ENCODE measurements around the gene ENTPD1. TPM values are rescaled to one million over a fixed set of nuclear protein-coding genes. Genes with fewer than 3 reads are reported as not detected.

ENTPD1 gene, protein sequence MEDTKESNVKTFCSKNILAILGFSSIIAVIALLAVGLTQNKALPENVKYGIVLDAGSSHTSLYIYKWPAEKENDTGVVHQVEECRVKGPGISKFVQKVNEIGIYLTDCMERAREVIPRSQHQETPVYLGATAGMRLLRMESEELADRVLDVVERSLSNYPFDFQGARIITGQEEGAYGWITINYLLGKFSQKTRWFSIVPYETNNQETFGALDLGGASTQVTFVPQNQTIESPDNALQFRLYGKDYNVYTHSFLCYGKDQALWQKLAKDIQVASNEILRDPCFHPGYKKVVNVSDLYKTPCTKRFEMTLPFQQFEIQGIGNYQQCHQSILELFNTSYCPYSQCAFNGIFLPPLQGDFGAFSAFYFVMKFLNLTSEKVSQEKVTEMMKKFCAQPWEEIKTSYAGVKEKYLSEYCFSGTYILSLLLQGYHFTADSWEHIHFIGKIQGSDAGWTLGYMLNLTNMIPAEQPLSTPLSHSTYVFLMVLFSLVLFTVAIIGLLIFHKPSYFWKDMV
- total RNA-seq (ENCODE audit: low replicate concordance), result 0.46 and 1.6 TPM in 2 replicates

DNA sequence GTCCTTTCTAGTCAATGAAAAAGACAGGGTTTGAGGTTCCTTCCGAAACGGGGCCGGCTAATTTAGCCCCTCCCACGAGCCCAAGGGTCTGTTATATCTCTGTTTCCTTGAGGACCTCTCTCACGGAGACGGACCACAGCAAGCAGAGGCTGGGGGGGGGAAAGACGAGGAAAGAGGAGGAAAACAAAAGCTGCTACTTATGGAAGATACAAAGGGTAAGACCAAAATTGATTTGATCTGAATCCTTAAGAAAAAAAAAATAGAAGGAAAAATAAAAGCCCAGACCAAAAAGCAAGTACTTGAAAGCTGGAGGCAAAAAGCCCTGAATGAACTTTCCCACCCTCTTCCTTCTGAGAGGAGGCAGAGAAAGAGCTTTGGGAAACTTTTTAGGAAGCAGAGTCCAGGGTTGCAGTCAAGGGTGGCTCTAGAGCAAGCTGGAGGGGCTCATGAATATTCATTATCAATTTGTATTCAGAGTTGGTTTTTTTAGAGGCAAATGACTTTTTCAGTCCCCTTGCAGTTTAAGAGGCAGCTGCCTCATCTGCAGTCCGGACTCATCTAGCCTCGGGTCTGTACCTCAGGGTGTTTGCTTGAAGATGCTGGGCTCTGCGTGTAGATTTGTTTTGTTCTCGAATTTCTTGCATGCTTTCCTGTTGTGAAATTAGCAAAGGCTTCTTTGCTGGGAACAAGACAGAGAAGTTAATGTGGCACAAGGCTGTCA lies at the start of gene ENTPD1:
Gene ENTPD1, plus strand, starts transcription at position 123 of the 721 bp plus-strand sequence. Its CDS starts 77 bp downstream, at position 200.
- Histone ChIP-seq H3K36me3 (no peaks in the 10 kb centered on the region), H3K27me3 (peaks cover 8% of the 10 kb centered on the region), H3K27ac (no peak within 1 kb of the TSS), H3K4me1 (peaks cover 8% of the 10 kb centered on the region), H3K79me2 (ENCODE audit: low read depth) (no peaks in the 10 kb centered on the region), H4K20me1 (ENCODE audit: low read depth) (no peaks in the 10 kb centered on the region), H3K9ac (no peak within 1 kb of the TSS), H3F3A (ENCODE audit: low read depth) (no peaks in the 10 kb centered on the region), H3K4me2 (peak within 1 kb of the TSS; percentile 71), H3K9me3 (ENCODE audit: low read depth) (no peaks in the 10 kb centered on the region), H2AFZ (replicated peaks) (peak within 1 kb of the TSS; percentile 74), H3K4me3 (peak within 1 kb of the TSS; percentile 38)
- Mint-ChIP-seq H3K36me3 (no peaks in the 10 kb centered on the region), H3K4me3 (peak within 1 kb of the TSS; percentile 81), H3K27ac (peak within 1 kb of the TSS; percentile 73), H3K27me3 (ENCODE audit: insufficient read depth, low read depth) (peaks cover 11% of the 10 kb centered on the region), H3K9me3 (no peaks in the 10 kb centered on the region), H3K4me1 (peaks cover 21% of the 10 kb centered on the region)
- no peak for TF ChIP-seq EZH2phosphoT487 (IDR thresholded peaks at IDR 0.05)
- TF ChIP-seq, protein P1, sequence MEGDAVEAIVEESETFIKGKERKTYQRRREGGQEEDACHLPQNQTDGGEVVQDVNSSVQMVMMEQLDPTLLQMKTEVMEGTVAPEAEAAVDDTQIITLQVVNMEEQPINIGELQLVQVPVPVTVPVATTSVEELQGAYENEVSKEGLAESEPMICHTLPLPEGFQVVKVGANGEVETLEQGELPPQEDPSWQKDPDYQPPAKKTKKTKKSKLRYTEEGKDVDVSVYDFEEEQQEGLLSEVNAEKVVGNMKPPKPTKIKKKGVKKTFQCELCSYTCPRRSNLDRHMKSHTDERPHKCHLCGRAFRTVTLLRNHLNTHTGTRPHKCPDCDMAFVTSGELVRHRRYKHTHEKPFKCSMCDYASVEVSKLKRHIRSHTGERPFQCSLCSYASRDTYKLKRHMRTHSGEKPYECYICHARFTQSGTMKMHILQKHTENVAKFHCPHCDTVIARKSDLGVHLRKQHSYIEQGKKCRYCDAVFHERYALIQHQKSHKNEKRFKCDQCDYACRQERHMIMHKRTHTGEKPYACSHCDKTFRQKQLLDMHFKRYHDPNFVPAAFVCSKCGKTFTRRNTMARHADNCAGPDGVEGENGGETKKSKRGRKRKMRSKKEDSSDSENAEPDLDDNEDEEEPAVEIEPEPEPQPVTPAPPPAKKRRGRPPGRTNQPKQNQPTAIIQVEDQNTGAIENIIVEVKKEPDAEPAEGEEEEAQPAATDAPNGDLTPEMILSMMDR (IDR thresholded peaks at IDR 0.05), result no peak
- no peak for TF ChIP-seq EZH2 (IDR thresholded peaks at IDR 0.05)
- DNase-seq (ENCODE audit: low spot score), result peak; percentile 15

DNA sequence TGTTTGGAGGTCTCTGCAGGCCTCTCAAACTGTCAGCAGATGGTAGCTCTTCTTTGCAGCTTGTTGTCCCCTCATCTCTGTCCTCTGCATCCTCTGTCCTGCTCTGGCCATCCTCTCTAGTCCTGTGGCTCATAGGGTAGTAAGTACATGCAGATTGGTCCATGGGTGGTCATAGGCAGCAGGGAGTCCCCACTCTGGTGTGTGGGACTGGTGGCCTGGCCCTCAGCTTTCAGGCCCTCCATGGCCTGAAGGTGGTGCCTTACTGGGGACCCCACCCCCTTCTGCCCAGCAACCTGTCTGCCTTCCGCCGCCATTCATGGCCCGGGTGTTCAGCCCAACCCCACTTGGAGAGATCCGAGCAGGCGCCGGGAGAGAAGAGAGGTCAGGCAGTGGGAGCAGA lies 49.4 kb upstream of the ENTPD1 start:
- no peaks in the 10 kb centered on the region for H3K4me1 ChIP-seq
- Mint-ChIP-seq H3K27me3 (ENCODE audit: insufficient read depth, low read depth) (peaks cover 5% of the 10 kb centered on the region), H3K36me3 (no peaks in the 10 kb centered on the region), H3K4me1 (no peaks in the 10 kb centered on the region), H3K4me3 (no peak overlapping the region), H3K9me3 (peaks cover 9% of the 10 kb centered on the region), H3K27ac (no peak overlapping the region)
- DNase-seq (ENCODE audit: low spot score), result no peak
- H3K9ac ChIP-seq, result no peak overlapping the region
- no peak overlapping the region for H3K4me3 ChIP-seq
- H4K20me1 ChIP-seq (ENCODE audit: low read depth), result no peaks in the 10 kb centered on the region
- H2AFZ ChIP-seq (replicated peaks), result no peak overlapping the region
- no peaks in the 10 kb centered on the region for H3K79me2 ChIP-seq (ENCODE audit: low read depth)
- no peaks in the 10 kb centered on the region for H3F3A ChIP-seq (ENCODE audit: low read depth)
- no peak overlapping the region for H3K4me2 ChIP-seq
- H3K27me3 ChIP-seq, result no peaks in the 10 kb centered on the region
- no peak overlapping the region for H3K27ac ChIP-seq
- no peaks in the 10 kb centered on the region for H3K36me3 ChIP-seq
- TF ChIP-seq, protein P1 (IDR thresholded peaks at IDR 0.05), result no peak
- no peak for TF ChIP-seq EZH2 (IDR thresholded peaks at IDR 0.05)
- TF ChIP-seq EZH2phosphoT487 (IDR thresholded peaks at IDR 0.05), result no peak
- H3K9me3 ChIP-seq (ENCODE audit: low read depth), result no peaks in the 10 kb centered on the region

DNA sequence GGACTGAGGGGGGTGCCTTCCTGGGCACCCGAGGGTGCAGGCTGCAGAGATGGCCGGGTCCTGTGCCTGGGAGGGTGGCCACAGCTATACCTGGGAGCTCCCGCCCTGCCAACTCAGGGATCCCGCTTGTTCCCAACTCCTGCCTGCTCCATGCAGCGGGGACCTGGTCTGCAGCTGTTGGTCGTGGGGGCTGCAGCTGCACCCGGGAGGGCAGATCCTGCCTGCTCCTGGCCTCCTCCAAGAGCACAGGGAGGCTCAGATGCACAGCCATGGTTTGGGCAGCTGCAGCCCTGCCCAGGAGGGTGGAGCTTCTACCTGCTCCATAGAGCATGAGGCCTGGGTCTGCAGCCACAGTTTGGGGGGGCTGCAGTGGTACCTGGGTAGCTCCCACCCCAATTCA lies 49.0 kb upstream of the ENTPD1 start:
- H3K27me3 Mint-ChIP-seq (ENCODE audit: insufficient read depth, low read depth), result peaks cover 7% of the 10 kb centered on the region
- no peak overlapping the region for H3K27ac Mint-ChIP-seq
- H3K36me3 Mint-ChIP-seq, result no peaks in the 10 kb centered on the region
- Histone ChIP-seq H3K9me3 (ENCODE audit: low read depth) (no peaks in the 10 kb centered on the region), H3K27me3 (no peaks in the 10 kb centered on the region), H3K4me3 (no peak overlapping the region), H2AFZ (replicated peaks) (no peak overlapping the region), H4K20me1 (ENCODE audit: low read depth) (no peaks in the 10 kb centered on the region), H3K4me1 (no peaks in the 10 kb centered on the region), H3K4me2 (no peak overlapping the region), H3K27ac (no peak overlapping the region), H3K36me3 (no peaks in the 10 kb centered on the region), H3F3A (ENCODE audit: low read depth) (no peaks in the 10 kb centered on the region), H3K79me2 (ENCODE audit: low read depth) (no peaks in the 10 kb centered on the region), H3K9ac (no peak overlapping the region)
- TF ChIP-seq EZH2 (IDR thresholded peaks at IDR 0.05) (no peak), EZH2phosphoT487 (IDR thresholded peaks at IDR 0.05) (no peak)
- TF ChIP-seq, protein P1 (IDR thresholded peaks at IDR 0.05), result no peak
- DNase-seq (ENCODE audit: low spot score), result no peak
- H3K4me3 Mint-ChIP-seq, result peak overlapping the region; percentile 33
- no peaks in the 10 kb centered on the region for H3K4me1 Mint-ChIP-seq
- H3K9me3 Mint-ChIP-seq, result peaks cover 9% of the 10 kb centered on the region

Data from neural progenitor cell (in vitro differentiated cells).